GM15510 (cell line): ENCODE measurements around the gene MAPK1IP1L.
A peak's percentile ranks its signal among the peaks of the same experiment; 100 is the strongest.

ENCODE experiments used
- POLR2A ChIP-seq: IDR thresholded peaks from 3 replicates; pipeline ENCODE4 v1.6.1; 2011; ENCODE audit warnings: borderline replicate concordance; ENCODE audit not compliant: insufficient read length; ENCODE audit errors: extremely low read depth

The MAPK1IP1L gene

DNA sequence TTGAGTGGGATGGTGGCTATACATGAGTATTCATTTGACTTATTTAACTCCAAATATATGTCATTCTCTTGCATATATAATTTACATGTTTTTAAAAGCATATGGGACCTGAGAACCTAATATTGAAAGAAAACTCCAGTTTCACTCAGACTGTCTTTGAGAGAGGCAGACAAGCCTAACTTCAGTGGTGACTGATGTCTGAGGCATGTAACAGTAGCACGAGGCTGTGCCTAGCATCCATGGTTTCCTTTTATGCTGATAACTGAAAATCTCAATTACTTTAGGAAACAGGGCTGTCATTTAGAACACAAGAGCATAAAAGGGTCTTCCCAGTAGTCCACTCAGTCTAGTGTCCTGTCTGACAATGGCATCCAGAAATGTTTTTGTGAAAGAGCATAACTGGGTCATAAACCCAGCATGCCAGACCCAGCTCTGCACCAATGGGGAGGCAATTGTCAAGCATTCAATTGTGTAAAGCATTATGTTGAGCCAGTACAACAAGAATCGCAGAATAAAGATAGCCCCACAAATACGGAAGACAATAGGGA, 24.3 kb downstream of the MAPK1IP1L start:
- TF ChIP-seq POLR2A, result no peak

DNA sequence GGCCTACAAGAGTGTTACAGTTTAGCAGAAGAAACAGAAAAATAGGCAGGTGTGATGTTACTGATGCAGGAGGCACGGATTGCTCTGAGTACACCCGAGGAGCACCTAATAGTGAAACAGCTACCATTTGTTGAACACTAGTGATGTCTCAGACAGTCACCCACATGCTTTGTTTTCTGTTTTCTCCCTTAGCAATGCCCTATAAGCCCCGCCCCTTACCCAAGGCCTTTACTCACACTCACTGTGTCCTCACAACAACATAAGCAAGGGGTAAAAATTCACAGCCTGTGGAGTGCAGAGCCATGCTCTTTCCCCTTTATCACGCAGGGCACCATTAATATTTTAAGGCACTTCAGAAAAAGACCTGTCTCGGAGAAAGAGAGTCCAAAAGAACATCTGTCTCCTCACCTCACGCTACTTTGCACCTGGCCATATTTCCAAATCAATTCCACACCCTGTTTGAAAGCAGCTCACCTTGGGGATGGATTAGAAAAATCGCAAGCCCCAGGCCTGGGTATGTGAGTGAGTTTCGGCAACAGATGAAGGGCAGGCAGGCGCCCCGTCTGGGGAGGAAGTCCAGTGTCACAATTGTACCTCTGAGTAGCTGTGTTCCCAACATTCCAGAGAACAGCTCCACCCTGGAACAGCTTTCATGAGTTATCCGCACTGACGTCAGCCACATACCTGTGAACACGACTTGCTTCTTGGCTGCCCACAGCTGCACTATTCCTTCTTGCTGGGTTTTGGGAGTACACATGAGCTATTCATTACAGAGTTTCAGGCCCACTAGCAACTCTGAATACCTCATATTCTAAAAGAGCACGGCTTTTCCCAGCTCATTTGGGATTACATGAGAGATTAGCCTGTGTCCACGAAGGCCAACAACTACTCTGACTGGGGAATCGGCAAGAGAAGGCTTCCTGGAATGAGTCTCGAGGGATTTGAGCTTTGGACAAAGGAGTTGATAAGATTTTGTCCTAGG, 26.0 kb downstream of the MAPK1IP1L start:
- no peak for TF ChIP-seq POLR2A

GRCh38 chr14:55084401-55085059, 33.1 kb downstream of the MAPK1IP1L start:
- no peak for TF ChIP-seq POLR2A

GRCh38 chr14:55085060-55085660, 33.7 kb downstream of the MAPK1IP1L start:
- TF ChIP-seq POLR2A, result no peak

DNA sequence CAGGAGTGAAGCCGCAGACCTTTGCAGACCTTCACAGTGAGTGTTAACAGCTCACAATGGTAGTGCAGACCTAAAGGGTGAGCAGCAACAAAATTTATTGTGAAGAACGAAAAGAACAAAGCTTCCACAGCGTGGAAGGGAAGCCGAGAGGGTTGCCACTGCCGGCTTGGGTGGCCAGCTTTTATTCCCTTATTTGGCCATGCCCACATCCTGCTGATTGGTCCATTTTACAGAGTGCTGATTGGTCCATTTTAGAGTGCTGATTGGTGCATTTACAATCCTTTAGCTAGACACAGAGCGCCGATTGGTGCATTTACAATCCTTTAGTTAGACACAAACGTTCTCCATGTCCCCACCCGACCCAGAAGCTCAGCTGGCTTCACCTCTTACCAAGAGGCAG, 35.5 kb downstream of the MAPK1IP1L start:
- TF ChIP-seq POLR2A, result no peak

DNA sequence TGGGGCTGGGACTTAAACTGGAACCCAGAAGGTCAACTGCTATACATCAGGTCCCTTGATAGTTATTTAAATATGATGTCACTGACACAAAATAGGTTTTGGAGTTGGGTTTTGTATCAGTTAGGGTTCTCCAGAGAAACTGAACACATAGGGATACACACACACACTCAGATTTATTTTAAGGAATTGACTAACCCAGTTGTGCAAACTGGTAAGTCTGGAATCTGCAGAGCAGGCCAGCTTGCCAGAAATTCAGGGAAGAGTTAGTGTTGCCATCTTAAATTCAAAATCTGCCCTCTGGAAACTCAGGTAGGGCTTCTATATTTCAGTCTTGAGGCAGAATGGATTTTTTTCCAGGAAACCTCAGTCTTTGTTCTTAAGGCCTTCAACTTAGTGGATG, 36.9 kb downstream of the MAPK1IP1L start:
- no peak for TF ChIP-seq POLR2A

GRCh38 chr14:55092341-55092740, 40.9 kb downstream of the MAPK1IP1L start:
- no peak for TF ChIP-seq POLR2A

GRCh38 chr14:55094292-55095157, 43.1 kb downstream of the MAPK1IP1L start:
- TF ChIP-seq POLR2A, result no peak

GRCh38 chr14:55097881-55098560, 46.6 kb downstream of the MAPK1IP1L start:
- TF ChIP-seq POLR2A, result no peak

DNA sequence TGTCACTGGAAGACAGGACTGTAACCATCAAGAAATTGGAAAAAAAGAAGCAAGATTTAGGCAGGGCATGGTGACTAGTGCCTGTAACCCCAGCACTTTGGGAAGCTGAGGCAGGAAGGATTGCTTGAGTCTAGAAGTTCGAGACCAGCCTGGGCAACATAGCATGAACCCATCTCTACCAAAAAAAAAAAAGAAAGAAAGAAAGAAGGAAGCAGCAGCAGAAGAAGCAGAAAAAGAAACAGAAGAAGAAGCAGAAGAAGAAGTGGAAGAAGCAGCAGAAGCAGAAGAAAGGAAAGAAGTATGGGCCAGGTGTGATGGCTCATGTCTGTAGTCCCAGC, 47.1 kb downstream of the MAPK1IP1L start:
- no peak for TF ChIP-seq POLR2A

- TF ChIP-seq POLR2A, result no peak
These were observed 48.3 kb downstream of the MAPK1IP1L start for GRCh38 chr14:55099756-55100155.

DNA sequence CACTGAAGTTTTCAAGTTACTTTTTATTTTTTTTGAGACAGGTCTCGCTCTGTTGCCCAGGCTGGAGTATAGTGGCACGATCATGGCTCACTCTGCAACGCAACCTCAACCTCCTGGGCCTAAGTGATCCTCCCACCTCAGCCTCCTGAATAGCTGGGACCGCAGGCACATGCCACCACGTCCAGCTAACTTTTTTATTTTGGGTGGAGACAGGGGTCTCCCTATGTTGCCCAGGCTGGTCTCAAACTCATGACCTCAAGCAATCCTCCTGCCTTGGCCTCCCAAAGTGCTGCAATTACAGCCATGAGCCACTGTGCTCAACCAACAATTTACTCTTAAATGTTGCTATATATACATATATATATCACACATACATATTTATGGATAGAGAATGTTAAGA, 50.3 kb downstream of the MAPK1IP1L start:
- TF ChIP-seq POLR2A, result no peak

DNA sequence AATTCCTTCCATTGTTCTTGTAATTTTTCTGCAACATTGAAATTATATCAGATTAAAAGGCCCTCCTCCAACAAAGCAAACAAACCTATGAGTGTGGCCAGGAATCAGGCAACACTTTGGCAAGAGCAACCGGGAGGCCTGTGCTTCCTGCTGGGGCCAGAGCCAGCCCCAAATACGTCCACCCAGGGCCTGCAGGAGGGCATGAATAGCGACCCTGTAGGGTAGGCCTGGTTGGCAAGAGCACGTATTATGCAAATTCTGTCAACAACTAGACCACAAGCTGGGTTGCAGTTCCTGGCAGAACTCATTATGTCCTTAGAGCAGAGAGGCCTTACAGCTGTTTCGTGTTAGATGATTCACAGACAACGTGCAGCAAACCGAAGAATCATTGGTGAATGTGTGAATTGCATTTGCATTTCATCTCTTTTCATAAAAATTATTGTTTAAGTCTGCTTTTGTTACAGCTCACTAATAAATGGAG, 50.7 kb downstream of the MAPK1IP1L start:
- TF ChIP-seq POLR2A, result peak; percentile 72
